ENCODE data around the gene CLPTM1.
"Not testable (repeated sequence)": the region's sequence is repeated elsewhere in the genome, so short reads cannot be mapped to it uniquely, and the experiment has no call there.

CLPTM1 gene, protein sequence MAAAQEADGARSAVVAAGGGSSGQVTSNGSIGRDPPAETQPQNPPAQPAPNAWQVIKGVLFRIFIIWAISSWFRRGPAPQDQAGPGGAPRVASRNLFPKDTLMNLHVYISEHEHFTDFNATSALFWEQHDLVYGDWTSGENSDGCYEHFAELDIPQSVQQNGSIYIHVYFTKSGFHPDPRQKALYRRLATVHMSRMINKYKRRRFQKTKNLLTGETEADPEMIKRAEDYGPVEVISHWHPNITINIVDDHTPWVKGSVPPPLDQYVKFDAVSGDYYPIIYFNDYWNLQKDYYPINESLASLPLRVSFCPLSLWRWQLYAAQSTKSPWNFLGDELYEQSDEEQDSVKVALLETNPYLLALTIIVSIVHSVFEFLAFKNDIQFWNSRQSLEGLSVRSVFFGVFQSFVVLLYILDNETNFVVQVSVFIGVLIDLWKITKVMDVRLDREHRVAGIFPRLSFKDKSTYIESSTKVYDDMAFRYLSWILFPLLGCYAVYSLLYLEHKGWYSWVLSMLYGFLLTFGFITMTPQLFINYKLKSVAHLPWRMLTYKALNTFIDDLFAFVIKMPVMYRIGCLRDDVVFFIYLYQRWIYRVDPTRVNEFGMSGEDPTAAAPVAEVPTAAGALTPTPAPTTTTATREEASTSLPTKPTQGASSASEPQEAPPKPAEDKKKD

GRCh38 chr19:44954649-44955504 lies at the start of gene CLPTM1:
CLPTM1 (plus strand) TSS chr19:44955380; CDS start chr19:44955396, 16 bp downstream.
- peak; percentile 95 to 96 for DNase-seq

GRCh38 chr19:44905437-44906160 lies 49.6 kb upstream of the CLPTM1 start, which contains the start of gene APOE:
APOE (plus strand) TSS chr19:44905796; CDS start chr19:44906625, 829 bp downstream.
- no peak for DNase-seq

- DNase-seq, result no peak
Observed at GRCh38 chr19:44907613-44908012, 47.6 kb upstream of the CLPTM1 start.

DNA sequence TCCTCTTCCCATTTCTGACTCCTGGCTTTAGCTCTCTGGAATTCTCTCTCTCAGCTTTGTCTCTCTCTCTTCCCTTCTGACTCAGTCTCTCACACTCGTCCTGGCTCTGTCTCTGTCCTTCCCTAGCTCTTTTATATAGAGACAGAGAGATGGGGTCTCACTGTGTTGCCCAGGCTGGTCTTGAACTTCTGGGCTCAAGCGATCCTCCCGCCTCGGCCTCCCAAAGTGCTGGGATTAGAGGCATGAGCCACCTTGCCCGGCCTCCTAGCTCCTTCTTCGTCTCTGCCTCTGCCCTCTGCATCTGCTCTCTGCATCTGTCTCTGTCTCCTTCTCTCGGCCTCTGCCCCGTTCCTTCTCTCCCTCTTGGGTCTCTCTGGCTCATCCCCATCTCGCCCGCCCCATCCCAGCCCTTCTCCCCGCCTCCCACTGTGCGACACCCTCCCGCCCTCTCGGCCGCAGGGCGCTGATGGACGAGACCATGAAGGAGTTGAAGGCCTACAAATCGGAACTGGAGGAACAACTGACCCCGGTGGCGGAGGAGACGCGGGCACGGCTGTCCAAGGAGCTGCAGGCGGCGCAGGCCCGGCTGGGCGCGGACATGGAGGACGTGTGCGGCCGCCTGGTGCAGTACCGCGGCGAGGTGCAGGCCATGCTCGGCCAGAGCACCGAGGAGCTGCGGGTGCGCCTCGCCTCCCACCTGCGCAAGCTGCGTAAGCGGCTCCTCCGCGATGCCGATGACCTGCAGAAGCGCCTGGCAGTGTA lies 46.9 kb upstream of the CLPTM1 start:
- DNase-seq, result no peak

DNA sequence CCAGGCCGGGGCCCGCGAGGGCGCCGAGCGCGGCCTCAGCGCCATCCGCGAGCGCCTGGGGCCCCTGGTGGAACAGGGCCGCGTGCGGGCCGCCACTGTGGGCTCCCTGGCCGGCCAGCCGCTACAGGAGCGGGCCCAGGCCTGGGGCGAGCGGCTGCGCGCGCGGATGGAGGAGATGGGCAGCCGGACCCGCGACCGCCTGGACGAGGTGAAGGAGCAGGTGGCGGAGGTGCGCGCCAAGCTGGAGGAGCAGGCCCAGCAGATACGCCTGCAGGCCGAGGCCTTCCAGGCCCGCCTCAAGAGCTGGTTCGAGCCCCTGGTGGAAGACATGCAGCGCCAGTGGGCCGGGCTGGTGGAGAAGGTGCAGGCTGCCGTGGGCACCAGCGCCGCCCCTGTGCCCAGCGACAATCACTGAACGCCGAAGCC lies 46.3 kb upstream of the CLPTM1 start:
- no peak for DNase-seq

GRCh38 chr19:44909775-44910174 lies 45.4 kb upstream of the CLPTM1 start:
- DNase-seq, result no peak

DNA sequence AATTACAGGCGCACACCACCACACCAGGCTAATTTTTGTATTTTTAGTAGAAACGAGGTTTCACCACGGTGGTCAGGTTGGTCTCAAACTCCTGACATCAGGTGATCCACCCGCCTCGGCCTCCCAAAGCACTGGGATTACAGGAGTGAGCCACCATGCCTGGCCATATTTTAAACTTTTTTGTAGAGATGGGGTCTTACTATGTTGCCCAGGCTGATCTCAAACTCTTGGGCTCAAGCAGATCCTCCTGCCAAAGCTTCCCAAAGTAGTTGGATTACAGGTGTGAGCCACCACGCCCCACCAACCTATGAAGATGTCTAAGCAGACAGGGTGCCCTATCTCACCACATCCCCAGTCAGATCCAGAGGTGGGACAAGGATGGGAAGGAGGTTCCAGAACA lies 43.3 kb upstream of the CLPTM1 start:
- DNase-seq, result not testable (repeated sequence)

- no peak for DNase-seq
Observed at GRCh38 chr19:44912854-44913253, 42.3 kb upstream of the CLPTM1 start.

- DNase-seq, result not testable (repeated sequence)
Observed at GRCh38 chr19:44913512-44914432, 41.4 kb upstream of the CLPTM1 start.

- DNase-seq, result peak; percentile 60 to 71
Observed at GRCh38 chr19:44914433-44915206, 40.6 kb upstream of the CLPTM1 start, which contains the start of gene APOC1. APOC1 (plus strand) TSS chr19:44914608; CDS start chr19:44914892, 284 bp downstream.

- no peak for DNase-seq
Observed at GRCh38 chr19:44924243-44924725, 30.9 kb upstream of the CLPTM1 start.

- DNase-seq, result no peak
Observed at GRCh38 chr19:44925114-44925891, 29.9 kb upstream of the CLPTM1 start.

GRCh38 chr19:44926245-44927077 lies 28.7 kb upstream of the CLPTM1 start:
- not testable (repeated sequence) for DNase-seq

DNA sequence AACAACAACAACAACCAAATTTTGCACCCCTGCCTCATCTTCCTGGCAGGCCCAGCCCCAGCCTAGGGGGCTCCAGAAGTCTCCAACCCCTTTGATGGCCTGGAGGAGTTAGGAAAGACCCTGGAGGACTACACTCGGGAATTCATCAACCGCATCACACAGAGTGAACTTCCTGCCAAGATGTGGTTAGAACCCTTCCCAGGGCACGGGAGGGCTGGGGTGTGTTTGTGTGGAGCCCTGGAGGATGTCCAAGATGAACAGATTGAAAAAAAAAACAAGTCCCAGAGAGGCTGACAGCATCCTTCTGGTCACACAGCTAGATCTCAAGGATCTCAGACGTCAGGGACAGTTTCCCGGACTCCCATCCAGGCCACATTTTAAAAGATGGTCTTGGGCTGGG lies 27.4 kb upstream of the CLPTM1 start:
- no peak for DNase-seq

DNA sequence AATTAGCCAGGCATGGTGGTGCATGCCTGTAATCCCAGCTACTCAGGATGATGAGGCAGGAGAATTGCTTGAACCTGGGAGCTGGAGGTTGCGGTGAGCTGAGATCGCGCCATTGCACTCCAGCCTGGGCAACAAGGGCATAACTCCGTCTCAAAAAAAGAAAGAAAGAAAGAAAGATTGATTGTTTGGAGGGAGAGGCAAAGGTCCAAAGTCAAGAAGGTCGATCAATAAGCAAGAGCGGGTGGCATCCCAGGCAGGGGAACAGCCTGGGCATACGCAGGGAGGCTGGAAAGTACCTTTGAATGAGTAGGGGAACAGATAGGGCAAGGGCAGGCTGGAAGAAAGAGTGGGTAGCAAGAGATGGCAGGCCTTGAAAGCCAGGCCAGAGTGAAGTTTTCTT lies 25.1 kb upstream of the CLPTM1 start:
- DNase-seq, result no peak

DNA sequence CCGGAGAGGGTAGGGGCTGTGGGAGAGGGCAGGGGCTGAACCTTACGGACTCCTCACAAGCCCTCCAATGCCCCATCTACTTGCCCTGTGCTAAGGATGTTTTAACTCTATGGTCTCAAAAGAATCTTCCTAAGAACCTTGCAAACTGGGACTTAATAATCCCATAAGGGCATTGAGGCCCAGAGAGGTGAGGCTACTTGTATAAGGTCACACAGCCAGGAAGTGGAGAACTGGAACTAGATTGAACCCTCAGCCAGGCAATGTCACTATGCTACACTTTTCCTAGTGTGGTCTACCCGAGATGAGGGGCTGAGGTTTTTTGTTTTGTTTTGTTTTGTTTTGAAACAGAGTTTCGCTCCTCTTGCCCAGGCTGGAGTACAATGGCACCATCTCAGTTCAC lies 23.6 kb upstream of the CLPTM1 start:
- no peak for DNase-seq

DNA sequence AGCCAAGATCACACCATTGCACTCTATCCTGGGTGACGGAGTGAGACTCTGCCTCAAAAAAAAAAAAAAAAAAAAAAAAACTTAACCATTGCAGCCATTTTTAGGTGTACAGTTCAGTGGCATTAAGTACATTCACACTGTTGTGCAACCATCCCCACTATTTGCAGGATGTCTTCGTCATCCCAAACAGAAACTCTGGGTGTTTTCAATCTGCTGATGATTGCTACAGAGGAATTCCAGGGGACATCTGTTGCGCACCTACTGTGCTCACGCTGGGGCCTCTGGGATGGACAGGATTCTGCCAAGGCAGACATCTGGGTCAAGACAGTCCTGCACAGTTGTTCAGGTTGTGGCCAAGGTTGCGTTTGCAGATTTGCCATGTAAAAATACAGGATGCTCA lies 15.5 kb upstream of the CLPTM1 start:
- DNase-seq, result no peak

All from Kasumi-1 (cell line).